Measurements from ENCODE around the gene TEAD1. TPM values are rescaled to one million over a fixed set of nuclear protein-coding genes. Genes with fewer than 3 reads are reported as not detected.

TEAD1 gene
- total RNA-seq, 4 donors from 2014 or later = 46.1 to 175 (median 126) TPM

GRCh38 chr11:12693094-12693478 is 18.9 kb downstream of the TEAD1 start:
- in situ Hi-C loops (cut with MboI; ENCODE audit: low sequenced_read_pairs in 4 of 4) = loop anchor here in 2 of 4 donors (25.0 kb wide), 3 partner anchors 119 to 631 kb away; no protein-coding TSS in a partner anchor
- DNase-seq (peak in 1 of 2 donors; percentile 47), ATAC-seq (peak; percentile 32 to 38)

GRCh38 chr11:12693479-12694182 is 19.4 kb downstream of the TEAD1 start:
- H3K9me3 ChIP-seq = no peaks in the 10 kb centered on the region
- ATAC-seq = peak; percentile 80 to 88
- H3K4me3 ChIP-seq = peak overlapping the region; percentile 41 to 50 (median 44)
- TF ChIP-seq CTCF (IDR thresholded peaks at IDR 0.05 in 4 of 5, conservative IDR thresholded peaks at IDR 0.05 in 1 of 5) (no peak), POLR2A (IDR thresholded peaks at IDR 0.05) (peak; percentile 66 to 83)
- peaks cover 90 to 91% of the 10 kb centered on the region in 2 donors for H3K4me1 ChIP-seq
- no peaks in the 10 kb centered on the region for H3K27me3 ChIP-seq
- no peaks in the 10 kb centered on the region for H3K36me3 ChIP-seq
- in situ Hi-C loops (cut with MboI; ENCODE audit: low sequenced_read_pairs in 4 of 4) = loop anchor here in 2 of 4 donors (25.0 kb wide), 3 partner anchors 119 to 631 kb away; no protein-coding TSS in a partner anchor
- DNase-seq = peak; percentile 60 to 62
- peak overlapping the region; percentile 89 to 96 (median 94) for H3K27ac ChIP-seq
- intact Hi-C loops (cut with DNase I; ENCODE audit: low total_unique reads) = no loop called here

More at GRCh38 chr11:12693094-12693478, 18.9 kb downstream of the TEAD1 start:
- intact Hi-C loops (cut with DNase I; ENCODE audit: low total_unique reads) = no loop called here
- Histone ChIP-seq H3K9me3 (no peaks in the 10 kb centered on the region), H3K36me3 (no peaks in the 10 kb centered on the region), H3K4me3 (peak overlapping the region; percentile 23 to 45 (median 42)), H3K4me1 (peaks cover 90% of the 10 kb centered on the region in 2 donors), H3K27ac (peak overlapping the region; percentile 89 to 96 (median 94)), H3K27me3 (no peaks in the 10 kb centered on the region)
- TF ChIP-seq POLR2A (IDR thresholded peaks at IDR 0.05) (no peak), CTCF (IDR thresholded peaks at IDR 0.05 in 4 of 5, conservative IDR thresholded peaks at IDR 0.05 in 1 of 5) (no peak)

- intact Hi-C loops (cut with DNase I; ENCODE audit: low total_unique reads) = no loop called here
- Histone ChIP-seq H3K27ac (peak overlapping the region; percentile 89 to 96 (median 94)), H3K9me3 (no peaks in the 10 kb centered on the region), H3K36me3 (no peaks in the 10 kb centered on the region), H3K4me3 (peak overlapping the region; percentile 41 to 50 (median 44)), H3K4me1 (peaks cover 90 to 91% of the 10 kb centered on the region in 2 donors), H3K27me3 (no peaks in the 10 kb centered on the region)
- ATAC-seq (peak; percentile 21 to 22), DNase-seq (no peak)
- TF ChIP-seq POLR2A (IDR thresholded peaks at IDR 0.05) (no peak), CTCF (IDR thresholded peaks at IDR 0.05 in 4 of 5, conservative IDR thresholded peaks at IDR 0.05 in 1 of 5) (no peak)
- in situ Hi-C loops (cut with MboI; ENCODE audit: low sequenced_read_pairs in 4 of 4) = loop anchor here in 2 of 4 donors (25.0 kb wide), 3 partner anchors 118 to 632 kb away; no protein-coding TSS in a partner anchor
Measured at GRCh38 chr11:12694183-12694531, 19.9 kb downstream of the TEAD1 start.

GRCh38 chr11:12695221-12695794 is 21.1 kb downstream of the TEAD1 start:
- peak overlapping the region; percentile 89 to 96 (median 94) for H3K27ac ChIP-seq
- TF ChIP-seq CTCF (IDR thresholded peaks at IDR 0.05 in 4 of 5, conservative IDR thresholded peaks at IDR 0.05 in 1 of 5) = no peak
- TF ChIP-seq POLR2A (IDR thresholded peaks at IDR 0.05) = no peak
- in situ Hi-C loops (cut with MboI; ENCODE audit: low sequenced_read_pairs in 4 of 4) (loop anchor here in 2 of 4 donors (25.0 kb wide), 3 partner anchors 117 to 633 kb away; no protein-coding TSS in a partner anchor), intact Hi-C loops (cut with DNase I; ENCODE audit: low total_unique reads) (loop anchor here (5.0 kb wide), 1 partner anchor 72 kb away; no protein-coding TSS in a partner anchor)
- peaks cover 91 to 92% of the 10 kb centered on the region in 2 donors for H3K4me1 ChIP-seq
- H3K27me3 ChIP-seq = no peaks in the 10 kb centered on the region
- no peaks in the 10 kb centered on the region for H3K36me3 ChIP-seq
- no peak for DNase-seq
- no peak for ATAC-seq
- H3K4me3 ChIP-seq = no peak overlapping the region
- no peaks in the 10 kb centered on the region for H3K9me3 ChIP-seq

Measured in gastrocnemius medialis (tissue), 4 donors.